ENCODE results near the gene MBOAT1. TPM values are rescaled to one million over a fixed set of nuclear protein-coding genes. Genes with fewer than 3 reads are reported as not detected.

MBOAT1 gene
- polyA plus RNA-seq, 1 donor (not counting 4 experiments of a cell fraction or from before 2014, with no cell fraction given), result 4.9 TPM

DNA sequence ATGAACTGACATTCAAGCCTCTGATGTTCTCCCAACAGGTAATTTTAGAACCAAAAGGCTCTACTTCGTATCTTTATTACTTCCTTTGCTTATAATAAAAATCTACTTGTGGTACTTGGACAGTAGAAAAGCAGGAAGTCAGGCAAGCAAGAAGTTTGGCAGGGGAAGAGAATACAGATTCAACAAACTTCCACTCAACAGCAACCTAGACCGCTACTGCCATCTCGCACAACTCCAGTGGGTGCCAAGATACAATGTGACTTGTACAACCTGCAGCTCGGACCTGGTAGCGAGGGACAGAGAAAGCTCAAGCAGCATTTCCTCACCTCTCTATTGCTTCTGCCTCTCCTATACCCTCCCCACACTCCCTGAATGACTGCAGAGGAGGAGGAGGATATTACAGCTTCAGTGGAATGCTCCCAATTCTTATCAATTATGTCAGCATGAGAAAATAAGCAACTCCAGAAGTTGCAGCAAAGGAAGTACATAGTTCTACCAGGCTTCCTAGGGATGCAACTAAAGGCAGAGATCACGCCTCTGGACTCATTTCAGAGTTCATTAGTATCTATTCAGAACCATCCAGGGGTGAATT is 76.5 kb downstream of the MBOAT1 start:
- Histone ChIP-seq H3K4me3 (ENCODE audit: control insufficient read depth in 2 of 3, extremely low read depth in 1 of 3, insufficient read depth in 2 of 3, low read depth in 1 of 3, low read length in 3 of 3) (no peak overlapping the region), H3K9me1 (ENCODE audit: control insufficient read depth, extremely low read depth, insufficient read depth, low read length) (no peaks in the 10 kb centered on the region), H3K4me1 (ENCODE audit: control insufficient read depth, extremely low read depth, insufficient read depth, low read length) (no peaks in the 10 kb centered on the region), H3K9me3 (ENCODE audit: control insufficient read depth, low read depth, low read length) (no peaks in the 10 kb centered on the region), H3K27ac (ENCODE audit: control insufficient read depth, insufficient read depth, low read length) (no peak overlapping the region), H3K9ac (ENCODE audit: control insufficient read depth, extremely low read depth, insufficient read depth, low read length) (no peak overlapping the region), H2AFZ (ENCODE audit: control insufficient read depth, low read length) (no peak overlapping the region), H3K27me3 (ENCODE audit: control insufficient read depth, extremely low read depth, insufficient read depth, low read length) (no peaks in the 10 kb centered on the region), H4K20me1 (ENCODE audit: control insufficient read depth, extremely low read depth, insufficient read depth, low read length) (no peaks in the 10 kb centered on the region), H3K4me2 (ENCODE audit: control insufficient read depth, extremely low read depth, insufficient read depth, low read depth, low read length) (no peak overlapping the region), H3K79me2 (ENCODE audit: control insufficient read depth, insufficient read depth, low read length) (no peaks in the 10 kb centered on the region), H3K36me3 (ENCODE audit: control insufficient read depth in 2 of 2, extremely low read depth in 1 of 2, insufficient read depth in 2 of 2, low read length in 2 of 2) (no peaks in the 10 kb centered on the region)
- dilution Hi-C loops (cut with MboI; ENCODE audit: extremely low pct_ligation_motif_present, low sequenced_read_pairs), result no loop called here
- DNase-seq (ENCODE audit: low read depth, low spot score) (no peak), FAIRE-seq (no peak)
- no peak for TF ChIP-seq EZH2 (IDR thresholded peaks at IDR 0.05; ENCODE audit: low read length)
- TF ChIP-seq, protein P1, sequence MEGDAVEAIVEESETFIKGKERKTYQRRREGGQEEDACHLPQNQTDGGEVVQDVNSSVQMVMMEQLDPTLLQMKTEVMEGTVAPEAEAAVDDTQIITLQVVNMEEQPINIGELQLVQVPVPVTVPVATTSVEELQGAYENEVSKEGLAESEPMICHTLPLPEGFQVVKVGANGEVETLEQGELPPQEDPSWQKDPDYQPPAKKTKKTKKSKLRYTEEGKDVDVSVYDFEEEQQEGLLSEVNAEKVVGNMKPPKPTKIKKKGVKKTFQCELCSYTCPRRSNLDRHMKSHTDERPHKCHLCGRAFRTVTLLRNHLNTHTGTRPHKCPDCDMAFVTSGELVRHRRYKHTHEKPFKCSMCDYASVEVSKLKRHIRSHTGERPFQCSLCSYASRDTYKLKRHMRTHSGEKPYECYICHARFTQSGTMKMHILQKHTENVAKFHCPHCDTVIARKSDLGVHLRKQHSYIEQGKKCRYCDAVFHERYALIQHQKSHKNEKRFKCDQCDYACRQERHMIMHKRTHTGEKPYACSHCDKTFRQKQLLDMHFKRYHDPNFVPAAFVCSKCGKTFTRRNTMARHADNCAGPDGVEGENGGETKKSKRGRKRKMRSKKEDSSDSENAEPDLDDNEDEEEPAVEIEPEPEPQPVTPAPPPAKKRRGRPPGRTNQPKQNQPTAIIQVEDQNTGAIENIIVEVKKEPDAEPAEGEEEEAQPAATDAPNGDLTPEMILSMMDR (optimal IDR thresholded peaks at IDR 0.05 in 1 of 3, IDR thresholded peaks at IDR 0.05 in 1 of 3, conservative IDR thresholded peaks at IDR 0.05 in 1 of 3; ENCODE audit: extremely low read depth in 1 of 3, insufficient read depth in 2 of 3, low read length in 3 of 3), result no peak

DNA sequence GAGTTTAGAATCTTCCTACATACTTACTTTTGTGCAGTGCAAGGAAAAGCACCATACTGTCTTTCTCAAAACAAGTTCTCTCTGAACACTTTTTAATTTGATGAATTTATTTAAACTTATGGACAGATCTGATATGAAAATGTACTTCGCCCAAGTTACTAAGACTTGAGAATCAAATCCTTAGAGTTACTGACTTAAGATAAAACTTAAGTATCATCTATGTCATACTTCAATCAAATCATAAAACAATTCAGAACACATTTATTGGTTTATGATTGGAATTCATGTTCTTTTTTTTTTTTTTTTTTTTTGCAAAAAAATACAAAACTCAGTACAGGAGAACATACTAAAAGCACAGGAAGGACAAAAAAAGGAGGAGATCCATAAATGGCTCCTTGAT is 77.7 kb downstream of the MBOAT1 start:
- Histone ChIP-seq H3K4me2 (ENCODE audit: control insufficient read depth, extremely low read depth, insufficient read depth, low read depth, low read length) (no peak overlapping the region), H3K27me3 (ENCODE audit: control insufficient read depth, extremely low read depth, insufficient read depth, low read length) (no peaks in the 10 kb centered on the region), H2AFZ (ENCODE audit: control insufficient read depth, low read length) (no peak overlapping the region), H4K20me1 (ENCODE audit: control insufficient read depth, extremely low read depth, insufficient read depth, low read length) (no peaks in the 10 kb centered on the region), H3K4me1 (ENCODE audit: control insufficient read depth, extremely low read depth, insufficient read depth, low read length) (no peaks in the 10 kb centered on the region), H3K4me3 (ENCODE audit: control insufficient read depth in 2 of 3, extremely low read depth in 1 of 3, insufficient read depth in 2 of 3, low read depth in 1 of 3, low read length in 3 of 3) (no peak overlapping the region), H3K27ac (ENCODE audit: control insufficient read depth, insufficient read depth, low read length) (no peak overlapping the region), H3K36me3 (ENCODE audit: control insufficient read depth in 2 of 2, extremely low read depth in 1 of 2, insufficient read depth in 2 of 2, low read length in 2 of 2) (no peaks in the 10 kb centered on the region), H3K9me3 (ENCODE audit: control insufficient read depth, low read depth, low read length) (no peaks in the 10 kb centered on the region), H3K9ac (ENCODE audit: control insufficient read depth, extremely low read depth, insufficient read depth, low read length) (no peak overlapping the region), H3K9me1 (ENCODE audit: control insufficient read depth, extremely low read depth, insufficient read depth, low read length) (no peaks in the 10 kb centered on the region), H3K79me2 (ENCODE audit: control insufficient read depth, insufficient read depth, low read length) (no peaks in the 10 kb centered on the region)
- TF ChIP-seq, protein P1 (optimal IDR thresholded peaks at IDR 0.05 in 1 of 3, IDR thresholded peaks at IDR 0.05 in 1 of 3, conservative IDR thresholded peaks at IDR 0.05 in 1 of 3; ENCODE audit: extremely low read depth in 1 of 3, insufficient read depth in 2 of 3, low read length in 3 of 3), result no peak
- no peak for TF ChIP-seq EZH2 (IDR thresholded peaks at IDR 0.05; ENCODE audit: low read length)
- no peak for FAIRE-seq
- DNase-seq (ENCODE audit: low read depth, low spot score), result no peak
- dilution Hi-C loops (cut with MboI; ENCODE audit: extremely low pct_ligation_motif_present, low sequenced_read_pairs), result no loop called here
